Adipocyte (in vitro differentiated cells): Measurements from ENCODE around the gene CERS2.

Experiments used
- DNase-seq: peaks from one replicate; pipeline ENCODE4 v3.0.0-alpha.2; 2015; ENCODE audit warnings: low read depth
- H3K27me3 ChIP-seq: replicated peaks from 2 replicates; pipeline ENCODE4 v1.7.0; 2013; ENCODE audit warnings: mild to moderate bottlenecking, low read length, moderate library complexity; ENCODE audit not compliant: control insufficient read depth, insufficient read depth
- H3K36me3 ChIP-seq: 2 replicates; pipeline ENCODE4 v1.7.0; 2013; ENCODE audit warnings: low read length, mild to moderate bottlenecking, moderate library complexity; ENCODE audit not compliant: control insufficient read depth, insufficient read depth, severe bottlenecking
- H3K4me1 ChIP-seq: 2 replicates; pipeline ENCODE4 v1.7.0; 2013; ENCODE audit warnings: mild to moderate bottlenecking, low read length, moderate library complexity; ENCODE audit not compliant: control insufficient read depth, insufficient read depth
- H3K4me3 ChIP-seq: 2 replicates; pipeline ENCODE4 v1.7.0; 2013; ENCODE audit warnings: mild to moderate bottlenecking, low read length, moderate library complexity
- H3K9ac ChIP-seq: 2 replicates; pipeline ENCODE4 v1.7.0; 2013; ENCODE audit warnings: mild to moderate bottlenecking, low read length, moderate library complexity
- H3K9me3 ChIP-seq: 2 replicates; pipeline ENCODE4 v1.7.0; 2013; ENCODE audit warnings: mild to moderate bottlenecking, low read length, moderate library complexity; ENCODE audit not compliant: control insufficient read depth

CERS2 gene

DNA sequence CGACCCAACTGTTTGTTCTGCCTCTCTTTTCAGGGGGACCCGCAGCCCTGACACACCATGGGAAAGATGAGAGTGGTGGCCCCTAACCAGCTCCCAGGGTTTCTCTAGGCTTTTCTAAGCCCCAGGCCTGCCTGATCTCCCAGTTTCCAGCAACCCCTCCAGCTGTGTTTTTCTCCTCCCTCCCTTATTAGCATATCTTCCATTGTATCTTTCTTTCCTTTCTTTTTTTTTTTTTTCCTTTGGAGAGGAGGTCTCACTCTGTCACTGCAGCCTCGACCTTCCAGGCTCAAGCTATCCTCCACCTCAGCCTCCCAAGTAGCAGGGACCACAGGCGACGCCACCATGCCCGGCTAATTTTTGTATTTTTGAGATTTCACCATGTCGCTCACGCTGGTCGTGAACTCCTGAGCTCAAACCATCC is 1.8 kb upstream of the CERS2 start:
- Histone ChIP-seq H3K9me3 (no peaks in the 10 kb centered on the region), H3K4me3 (no peak overlapping the region), H3K4me1 (peaks cover 35% of the 10 kb centered on the region), H3K27me3 (no peaks in the 10 kb centered on the region), H3K36me3 (no peaks in the 10 kb centered on the region), H3K9ac (no peak overlapping the region)
- DNase-seq = no peak

DNA sequence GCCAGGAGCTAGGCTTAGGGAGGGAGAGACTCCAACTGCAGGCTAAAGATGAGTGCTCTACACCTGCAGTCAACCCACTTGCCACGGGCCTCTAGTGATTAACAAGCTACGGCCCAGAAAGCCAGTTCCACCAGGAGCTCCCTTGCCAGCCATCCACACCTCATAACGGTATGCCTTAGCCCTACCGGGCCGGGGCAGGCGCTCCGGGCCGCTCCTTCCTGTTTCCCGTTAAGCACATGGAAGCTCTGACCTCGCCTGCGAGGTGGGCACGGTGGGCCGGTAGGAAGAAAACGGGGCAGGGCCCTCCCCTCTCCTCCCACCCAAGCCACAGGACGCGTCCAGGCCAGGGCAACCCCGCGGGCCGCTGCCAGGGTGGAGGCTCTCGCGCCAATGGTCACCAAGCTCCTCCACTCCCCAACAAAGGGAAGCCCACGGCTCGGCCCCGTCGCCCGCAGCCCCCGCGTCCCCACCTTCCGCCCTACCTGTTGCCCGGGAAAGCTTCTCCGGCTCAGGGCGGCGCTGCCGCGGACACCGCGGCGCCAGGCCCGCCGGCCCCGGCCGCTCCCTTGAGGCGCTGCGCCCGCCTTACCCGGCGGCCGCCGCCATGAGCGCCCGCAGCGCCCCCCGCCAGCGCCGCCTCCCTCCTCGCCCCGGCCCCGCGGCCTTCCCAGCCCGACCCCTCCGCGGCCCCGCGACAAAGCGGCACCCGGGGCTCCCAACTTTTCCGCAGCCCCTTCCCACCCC is 627 bp downstream of the CERS2 start:
- DNase-seq = peak; percentile 70
- no peaks in the 10 kb centered on the region for H3K9me3 ChIP-seq
- peak overlapping the region; percentile 94 for H3K9ac ChIP-seq
- H3K4me1 ChIP-seq = peaks cover 38% of the 10 kb centered on the region
- peak overlapping the region; percentile 91 for H3K4me3 ChIP-seq
- peaks cover under 1% of the 10 kb centered on the region for H3K36me3 ChIP-seq
- no peaks in the 10 kb centered on the region for H3K27me3 ChIP-seq

DNA sequence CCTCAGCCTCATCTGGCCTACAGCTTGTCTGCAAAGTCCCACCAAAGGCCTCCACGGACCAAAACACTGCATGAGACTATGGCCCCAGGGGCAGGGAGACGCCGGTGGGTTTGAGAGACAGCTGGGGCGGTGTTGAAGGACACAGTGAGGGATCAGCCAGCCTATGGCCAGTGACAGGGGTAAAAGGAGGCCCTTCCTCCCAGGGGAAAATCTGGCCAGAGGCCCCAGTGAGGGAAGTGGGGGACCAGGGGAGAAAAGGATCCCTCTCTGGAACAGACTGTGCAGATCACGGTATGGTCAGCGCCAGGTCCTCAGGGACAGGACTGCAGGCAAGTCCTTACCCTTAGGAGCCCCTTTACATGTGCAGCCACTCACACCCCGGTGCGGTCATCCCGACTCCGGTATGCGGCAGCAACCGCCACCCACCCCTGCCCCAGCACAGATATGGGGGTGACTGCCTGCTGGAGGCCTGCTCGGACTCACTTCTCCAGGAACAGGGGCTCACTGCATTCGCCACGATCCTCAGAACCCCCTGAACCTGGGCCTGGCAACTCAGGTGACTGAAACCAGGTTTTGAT is 1.3 kb downstream of the CERS2 start:
- Histone ChIP-seq H3K27me3 (no peaks in the 10 kb centered on the region), H3K9ac (peak overlapping the region; percentile 94), H3K9me3 (no peaks in the 10 kb centered on the region), H3K4me3 (peak overlapping the region; percentile 91), H3K36me3 (peaks cover 7% of the 10 kb centered on the region), H3K4me1 (peaks cover 37% of the 10 kb centered on the region)
- DNase-seq = peak; percentile 45

DNA sequence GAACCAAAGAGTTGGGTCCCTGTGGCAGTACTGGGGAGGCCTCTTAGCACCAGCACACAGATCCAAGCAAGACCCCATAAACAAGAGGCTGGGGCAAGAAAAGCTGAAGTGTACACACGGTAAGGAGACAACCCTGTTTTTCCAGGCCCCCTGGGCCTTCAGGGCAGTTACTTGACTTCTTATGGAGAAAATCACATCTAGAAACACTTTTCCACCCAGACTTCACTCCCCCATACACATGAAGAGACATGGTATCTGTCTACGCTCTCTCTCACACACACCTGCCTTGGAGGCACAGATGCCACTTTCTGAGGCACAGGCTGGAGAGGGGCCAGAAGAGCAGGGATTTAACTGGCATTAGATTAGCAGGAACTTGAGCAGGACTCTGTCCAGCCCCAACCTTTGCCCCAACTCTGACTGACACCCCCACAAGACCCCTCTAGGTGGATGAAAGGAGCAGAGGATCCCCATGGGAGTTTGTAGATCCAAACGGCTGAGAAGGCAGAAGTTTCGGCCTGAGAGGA is 2.2 kb downstream of the CERS2 start:
- H3K4me3 ChIP-seq = peak overlapping the region; percentile 91
- peak; percentile 23 for DNase-seq
- no peaks in the 10 kb centered on the region for H3K27me3 ChIP-seq
- peaks cover 36% of the 10 kb centered on the region for H3K4me1 ChIP-seq
- H3K9me3 ChIP-seq = no peaks in the 10 kb centered on the region
- H3K36me3 ChIP-seq = peaks cover 15% of the 10 kb centered on the region
- H3K9ac ChIP-seq = peak overlapping the region; percentile 94

DNA sequence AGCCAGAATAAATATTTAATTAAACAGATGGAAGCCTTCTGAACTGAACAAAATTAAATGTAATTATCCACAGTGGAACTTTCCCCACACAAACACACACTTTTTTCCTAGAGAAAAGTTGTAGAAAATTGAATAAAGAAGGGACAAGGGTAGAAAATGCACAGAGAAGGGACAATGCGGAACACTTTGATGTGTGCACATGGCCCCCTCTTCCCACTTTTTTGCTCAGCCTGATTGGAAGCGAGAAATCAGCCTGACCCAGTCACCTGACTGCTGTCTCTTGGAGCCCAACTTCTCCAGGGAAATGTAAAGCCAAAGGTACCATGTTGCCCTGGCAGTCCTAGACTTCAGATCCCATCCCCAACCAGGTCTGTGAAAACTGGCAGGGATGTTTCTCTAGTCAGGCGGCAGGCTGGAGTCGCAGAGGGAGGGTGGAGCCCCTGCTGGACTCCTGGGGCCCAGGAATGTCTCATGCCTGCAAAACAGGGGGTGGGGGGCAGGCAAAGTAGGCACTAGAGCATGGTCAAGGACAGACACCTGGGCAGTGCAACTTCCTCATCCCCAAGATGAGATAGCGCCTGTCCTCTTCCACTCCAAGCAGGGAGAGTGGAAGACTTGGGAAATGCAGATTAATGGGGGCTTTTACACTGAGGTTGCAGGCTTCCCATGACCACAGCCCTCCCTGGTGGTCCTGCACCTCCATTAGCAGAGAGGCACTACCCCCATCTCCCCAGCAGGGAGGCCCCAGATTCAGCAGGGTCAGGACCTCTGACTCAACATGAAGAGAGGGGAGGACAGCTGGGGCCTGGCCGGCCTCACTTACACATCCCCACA is 2.8 kb downstream of the CERS2 start:
- Histone ChIP-seq H3K36me3 (peaks cover 22% of the 10 kb centered on the region), H3K4me3 (peak overlapping the region; percentile 91), H3K9ac (peak overlapping the region; percentile 94), H3K27me3 (no peaks in the 10 kb centered on the region), H3K9me3 (no peaks in the 10 kb centered on the region), H3K4me1 (peaks cover 32% of the 10 kb centered on the region)
- peak; percentile 23 for DNase-seq

DNA sequence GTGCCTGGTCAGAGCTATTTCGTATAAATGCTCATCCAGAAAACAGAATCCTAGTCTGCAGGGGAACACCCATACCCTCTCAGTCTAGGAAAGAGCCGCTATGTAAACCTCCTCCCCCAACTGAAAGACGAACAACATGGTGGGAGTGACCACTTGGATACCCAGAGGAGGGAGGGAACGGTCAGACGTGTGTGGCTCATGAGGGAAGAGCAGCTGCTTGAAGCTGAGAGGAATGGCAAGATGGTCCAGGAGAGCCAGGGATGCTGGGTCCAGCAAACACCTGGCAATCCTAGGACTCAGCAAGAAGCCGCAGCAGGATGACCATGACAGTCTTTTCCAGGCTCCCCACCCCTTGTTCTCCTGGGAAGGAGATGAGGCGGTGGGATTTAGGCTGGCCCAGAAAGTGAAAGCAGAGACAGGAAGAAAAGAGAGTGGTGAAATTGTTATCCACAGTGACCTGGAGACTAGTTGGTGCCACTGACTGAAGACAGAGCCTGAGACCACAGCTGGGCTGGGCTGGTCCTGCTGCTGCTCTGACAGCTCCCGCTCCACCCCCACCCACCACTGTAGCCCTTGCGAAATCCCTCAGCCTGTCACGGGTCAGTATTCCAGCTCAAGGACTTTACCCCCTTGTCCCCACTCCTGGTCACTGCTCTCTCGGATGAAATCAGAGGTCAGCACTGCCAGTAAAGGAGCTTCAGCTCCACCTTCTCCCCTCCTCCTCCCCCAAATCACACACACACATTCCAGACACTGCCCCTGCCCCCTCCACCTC is 3.6 kb downstream of the CERS2 start:
- peaks cover 30% of the 10 kb centered on the region for H3K36me3 ChIP-seq
- H3K9ac ChIP-seq = peak overlapping the region; percentile 94
- H3K4me1 ChIP-seq = peaks cover 32% of the 10 kb centered on the region
- no peaks in the 10 kb centered on the region for H3K27me3 ChIP-seq
- peak overlapping the region; percentile 91 for H3K4me3 ChIP-seq
- no peaks in the 10 kb centered on the region for H3K9me3 ChIP-seq
- DNase-seq = peak; percentile 84

DNA sequence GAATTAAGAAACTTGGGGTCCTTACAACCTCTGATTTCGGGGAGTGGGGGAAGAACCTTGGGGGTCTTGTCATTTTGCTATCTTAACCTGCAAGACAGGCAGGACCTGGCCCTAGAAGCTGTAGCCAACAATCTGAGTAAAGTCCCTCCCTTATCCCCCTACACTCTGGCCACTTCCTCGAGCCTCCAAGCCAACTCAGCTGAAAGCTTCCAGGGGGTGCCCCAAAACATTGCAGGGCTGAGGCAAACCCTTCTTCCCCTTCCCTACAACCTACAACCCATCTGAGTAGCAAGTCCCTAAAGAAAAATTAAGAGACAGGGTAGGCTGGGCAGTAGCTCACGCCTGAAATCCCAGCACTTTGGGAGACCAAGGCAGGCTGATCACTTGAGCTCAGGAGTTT is 5.0 kb downstream of the CERS2 start:
- Histone ChIP-seq H3K4me3 (no peak overlapping the region), H3K9me3 (no peaks in the 10 kb centered on the region), H3K9ac (no peak overlapping the region), H3K36me3 (peaks cover 44% of the 10 kb centered on the region), H3K27me3 (no peaks in the 10 kb centered on the region), H3K4me1 (peaks cover 32% of the 10 kb centered on the region)
- DNase-seq = no peak

DNA sequence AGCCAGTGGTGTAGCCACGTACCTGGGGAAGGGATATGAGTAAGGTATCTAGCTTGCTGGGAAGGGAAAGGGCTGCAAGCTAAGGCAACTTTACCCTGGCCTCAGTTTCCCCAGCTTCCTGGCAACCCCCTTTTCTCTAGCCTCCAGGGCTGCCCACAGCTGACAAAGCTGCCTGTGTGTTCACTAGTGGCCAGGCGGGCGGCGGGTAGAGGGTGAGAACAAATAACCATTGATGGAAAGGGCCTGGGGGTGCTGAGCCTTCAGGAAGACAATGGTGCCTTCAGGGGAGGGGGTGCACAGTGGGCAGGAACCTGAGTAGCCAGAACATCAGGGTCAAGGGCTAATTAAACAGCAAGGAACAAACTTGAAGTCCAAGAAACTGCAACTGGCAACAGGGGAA is 6.1 kb downstream of the CERS2 start:
- DNase-seq = no peak
- no peak overlapping the region for H3K4me3 ChIP-seq
- H3K9ac ChIP-seq = no peak overlapping the region
- peaks cover 55% of the 10 kb centered on the region for H3K36me3 ChIP-seq
- peaks cover 32% of the 10 kb centered on the region for H3K4me1 ChIP-seq
- H3K9me3 ChIP-seq = no peaks in the 10 kb centered on the region
- no peaks in the 10 kb centered on the region for H3K27me3 ChIP-seq

DNA sequence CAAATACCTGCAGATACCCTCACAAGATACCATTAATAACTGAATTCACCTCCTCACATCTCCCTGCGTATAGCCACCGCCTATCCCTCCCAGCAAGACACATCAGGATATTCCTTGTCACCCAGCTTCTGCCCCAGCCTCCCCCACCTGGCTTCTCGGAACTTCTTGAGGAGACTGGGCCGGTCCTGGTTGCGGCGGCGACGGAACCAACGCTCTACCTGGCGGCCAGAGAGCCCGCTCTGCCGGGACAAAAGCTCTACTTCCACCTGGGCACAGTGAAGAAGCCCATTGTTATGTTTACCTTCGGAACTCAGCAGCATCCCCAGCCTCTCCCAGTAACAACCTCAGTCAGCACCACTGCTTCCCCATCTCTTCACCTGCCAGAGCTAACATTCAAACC is 6.7 kb downstream of the CERS2 start:
- Histone ChIP-seq H3K27me3 (no peaks in the 10 kb centered on the region), H3K4me3 (no peak overlapping the region), H3K9ac (no peak overlapping the region), H3K36me3 (peaks cover 61% of the 10 kb centered on the region), H3K4me1 (peaks cover 26% of the 10 kb centered on the region), H3K9me3 (no peaks in the 10 kb centered on the region)
- no peak for DNase-seq

DNA sequence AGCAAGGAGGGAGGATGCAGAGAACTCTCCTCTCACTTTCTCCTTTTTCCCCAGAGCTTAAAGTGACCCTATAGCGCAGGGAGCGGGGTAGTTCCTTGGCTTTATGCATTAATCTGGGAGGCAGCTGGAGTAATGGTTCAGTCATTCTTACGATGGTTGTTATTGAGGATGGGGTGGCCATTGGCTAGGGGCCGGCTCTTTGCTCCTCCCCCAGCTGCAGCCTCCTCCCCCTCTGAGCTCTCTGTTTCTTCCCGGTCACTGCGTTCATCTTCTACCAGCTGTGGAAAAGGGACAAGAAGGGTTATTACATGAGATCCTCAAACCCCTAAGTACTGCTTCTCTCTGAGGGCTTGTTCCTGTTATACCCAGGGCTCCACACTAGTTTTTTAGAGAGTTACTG is 8.6 kb downstream of the CERS2 start:
- H3K9me3 ChIP-seq = no peaks in the 10 kb centered on the region
- H3K4me1 ChIP-seq = peaks cover 7% of the 10 kb centered on the region
- no peak overlapping the region for H3K4me3 ChIP-seq
- no peaks in the 10 kb centered on the region for H3K27me3 ChIP-seq
- DNase-seq = no peak
- H3K9ac ChIP-seq = no peak overlapping the region
- peaks cover 78% of the 10 kb centered on the region for H3K36me3 ChIP-seq
